HL-60/S4 treated with retinoic acid at 250 ng/mL for 4 days and 3 days (cell line): ENCODE results near the gene PRPF19.

ENCODE experiments used
- in situ Hi-C: fragments of 300-500 bp; cut with MboI; formaldehyde crosslinking; loops from 2 replicates; pipeline ENCODE4 v1.7.0; 2022; ENCODE audit warnings: low sequenced_read_pairs

Gene PRPF19

GRCh38 chr11:60876168-60876485 is 30.3 kb downstream of the PRPF19 start:
- in situ Hi-C loops, result no loop called here

DNA sequence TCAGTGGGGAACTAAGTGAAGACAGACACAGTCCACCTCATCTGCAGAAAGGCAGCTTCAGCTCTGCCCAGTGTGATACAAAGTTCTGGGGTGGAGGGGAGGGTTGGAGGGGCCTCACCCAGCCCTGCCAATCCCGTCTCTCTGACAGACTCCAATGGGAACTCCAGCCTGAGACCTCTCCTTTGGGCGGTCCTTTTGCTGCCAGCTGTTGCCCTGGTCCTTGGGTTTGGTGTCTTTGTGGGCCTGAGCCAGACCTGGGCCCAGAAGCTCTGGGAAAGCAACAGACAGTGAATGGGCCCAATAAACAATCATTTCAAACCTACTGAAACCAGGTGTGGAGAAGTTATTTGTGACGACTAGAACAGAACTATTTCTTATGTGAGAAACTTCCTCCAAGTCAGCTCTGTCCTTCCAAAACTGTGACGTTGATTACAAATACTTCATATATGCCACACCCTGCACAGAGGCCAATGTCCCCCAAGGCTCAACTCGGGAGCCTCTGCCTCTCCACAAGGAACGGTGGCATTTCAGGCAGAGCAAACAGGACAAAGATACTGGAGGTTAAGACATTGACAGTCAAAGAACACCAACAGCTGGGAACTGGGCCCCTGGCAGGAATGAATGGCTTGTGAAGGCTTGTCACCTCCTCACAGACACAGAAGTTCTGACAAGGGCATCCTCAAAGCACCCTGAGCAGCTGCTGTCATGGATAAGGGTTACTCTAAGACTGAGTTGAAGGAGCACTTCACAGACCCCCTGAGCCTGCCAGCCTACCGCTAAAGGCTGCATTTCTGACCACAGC is 30.8 kb downstream of the PRPF19 start:
- in situ Hi-C loops, result no loop called here

DNA sequence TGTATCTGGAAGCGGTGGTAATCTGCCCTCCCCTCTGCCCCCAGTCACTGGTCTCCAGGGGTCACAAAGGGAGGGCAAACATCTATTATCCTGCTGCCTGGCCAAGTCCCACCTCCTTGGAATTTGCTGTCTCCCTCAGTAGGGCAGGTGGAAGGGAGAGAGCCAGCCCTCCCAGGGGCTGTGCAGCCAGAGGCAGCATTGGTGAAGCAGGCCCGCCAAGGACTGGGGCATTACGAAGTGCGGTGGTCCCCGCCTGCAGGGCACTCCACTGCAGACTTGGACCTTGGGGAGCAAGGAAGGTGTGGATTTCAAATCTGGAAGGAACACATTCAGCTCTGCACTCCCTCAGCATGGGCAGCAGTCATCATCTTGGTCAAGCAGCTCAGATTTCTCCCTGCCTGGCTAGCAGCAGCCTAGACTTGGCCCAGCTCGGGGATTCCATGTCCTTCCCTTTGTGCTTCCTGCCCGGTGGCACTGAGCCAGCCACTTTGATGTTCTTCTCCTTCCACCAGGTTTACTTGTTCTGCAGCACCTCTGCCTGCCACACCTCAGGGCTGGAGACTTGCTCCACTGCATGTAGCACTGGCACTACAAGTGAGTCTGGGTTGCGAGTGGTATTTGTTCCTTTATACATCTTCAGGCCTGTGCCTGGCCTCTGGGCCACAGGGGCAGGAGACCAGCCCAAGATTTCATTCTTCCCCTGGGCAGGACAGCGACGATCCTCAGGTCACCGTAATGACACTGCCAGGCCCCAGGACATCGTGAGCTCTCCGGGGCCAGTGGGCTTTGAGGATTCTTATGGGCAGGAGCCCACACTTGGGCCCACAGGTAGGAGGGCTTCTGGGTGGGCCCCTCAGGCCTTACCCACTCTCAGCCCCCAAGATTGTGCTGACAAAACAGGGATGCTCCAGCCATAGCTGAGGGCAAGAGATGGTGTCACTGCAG is 31.7 kb downstream of the PRPF19 start:
- in situ Hi-C loops, result no loop called here

- in situ Hi-C loops, result no loop called here
Measured at GRCh38 chr11:60873533-60873932, 32.9 kb downstream of the PRPF19 start.

DNA sequence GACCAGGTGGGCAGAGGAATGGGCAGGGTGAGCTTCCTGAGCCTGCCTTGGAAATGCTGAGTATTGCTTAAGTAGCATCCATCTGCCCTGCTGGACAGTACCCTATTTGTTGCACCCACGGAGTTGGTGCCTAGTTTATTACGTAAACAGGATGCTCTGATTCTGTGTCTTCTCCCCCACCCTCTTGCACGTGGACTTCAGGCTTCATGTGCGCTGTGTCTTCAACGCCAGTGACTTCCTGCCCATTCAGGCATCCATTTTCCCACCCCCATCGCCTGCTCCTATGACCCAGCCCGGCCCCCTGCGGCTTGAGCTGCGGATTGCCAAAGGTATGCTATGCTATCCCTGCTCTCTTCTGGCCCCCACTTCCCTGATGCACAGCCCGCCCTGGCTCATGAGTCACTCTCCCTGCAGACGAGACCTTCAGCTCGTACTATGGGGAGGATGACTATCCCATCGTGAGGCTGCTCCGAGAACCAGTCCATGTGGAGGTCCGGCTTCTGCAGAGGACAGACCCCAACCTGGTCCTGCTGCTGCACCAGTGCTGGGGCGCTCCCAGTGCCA is 33.3 kb downstream of the PRPF19 start:
- in situ Hi-C loops, result no loop called here

- in situ Hi-C loops, result no loop called here
Measured at GRCh38 chr11:60872124-60872960, 34.0 kb downstream of the PRPF19 start.

GRCh38 chr11:60871378-60872061 is 34.9 kb downstream of the PRPF19 start:
- in situ Hi-C loops, result no loop called here

- in situ Hi-C loops, result no loop called here
Measured at GRCh38 chr11:60870733-60871377, 35.5 kb downstream of the PRPF19 start.

DNA sequence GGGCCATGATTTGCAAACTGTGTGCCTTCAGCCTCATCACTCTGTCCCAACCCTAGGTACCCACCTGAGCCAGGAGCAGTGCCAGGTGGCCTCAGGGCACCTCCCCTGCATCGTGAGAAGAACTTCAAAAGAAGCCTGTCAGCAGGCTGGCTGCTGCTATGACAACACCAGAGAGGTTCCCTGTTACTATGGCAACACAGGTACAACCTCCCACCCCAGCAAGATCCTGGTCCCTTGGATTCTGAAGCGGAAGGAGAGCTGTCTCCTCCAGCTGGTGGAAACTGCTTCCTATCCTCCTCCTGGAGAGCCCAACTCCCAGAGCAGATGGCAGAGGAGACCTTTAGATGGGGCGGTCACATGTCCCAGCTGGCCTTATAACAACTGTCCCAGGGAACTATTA is 36.1 kb downstream of the PRPF19 start:
- in situ Hi-C loops, result no loop called here

- in situ Hi-C loops, result no loop called here
Measured at GRCh38 chr11:60869451-60869825, 36.9 kb downstream of the PRPF19 start.

- in situ Hi-C loops, result no loop called here
Measured at GRCh38 chr11:60868682-60869450, 37.5 kb downstream of the PRPF19 start.

GRCh38 chr11:60867871-60868681 is 38.3 kb downstream of the PRPF19 start:
- in situ Hi-C loops, result no loop called here

DNA sequence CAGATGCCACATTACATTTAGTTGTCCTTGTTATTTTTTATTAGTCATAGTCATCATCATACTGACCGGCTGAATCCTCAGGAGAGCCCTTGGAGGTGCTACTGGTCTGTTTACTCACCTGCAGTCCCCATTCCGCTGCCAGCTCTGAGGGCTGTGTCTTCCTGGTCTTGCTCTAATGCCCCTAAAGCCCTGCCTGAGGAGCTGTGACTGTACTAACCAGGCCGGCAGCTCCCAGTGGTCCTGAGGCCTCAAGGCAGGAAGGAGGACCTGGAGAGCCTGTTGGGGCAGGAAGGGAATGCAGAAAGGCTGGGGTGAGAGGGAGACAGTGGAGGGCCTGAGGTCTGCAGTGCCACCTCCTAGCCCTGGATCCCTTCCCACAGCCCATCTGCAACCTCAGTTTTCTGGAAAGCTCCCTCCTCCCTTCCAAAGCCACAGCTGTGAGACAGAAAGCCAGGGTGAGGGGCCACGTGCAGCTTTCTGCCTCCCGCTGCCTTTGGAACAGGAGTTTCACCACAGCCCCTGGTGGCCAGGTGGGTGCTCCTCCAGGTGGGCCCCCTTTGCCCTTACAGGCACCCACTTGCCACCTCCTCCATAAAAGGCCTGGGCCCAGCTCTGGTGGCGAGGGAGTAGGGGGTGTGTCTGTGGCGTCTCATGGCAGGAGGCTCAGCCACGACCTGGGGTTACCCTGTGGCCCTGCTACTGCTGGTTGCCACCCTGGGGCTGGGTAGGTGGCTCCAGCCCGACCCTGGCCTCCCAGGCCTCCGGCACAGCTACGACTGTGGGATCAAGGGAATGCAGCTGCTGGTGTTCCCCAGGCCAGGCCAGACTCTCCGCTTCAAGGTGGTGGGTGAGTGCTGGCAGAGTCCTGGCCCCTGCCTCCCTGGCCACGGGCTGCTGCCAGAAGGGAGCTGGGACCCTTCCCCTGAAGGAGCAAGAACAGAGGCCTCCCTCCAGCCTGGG is 39.2 kb downstream of the PRPF19 start, which contains the start of gene ZP1:
ZP1 (plus strand) TSS at position 632 of the 960 bp plus-strand sequence; CDS start at position 652, 20 bp downstream.
- in situ Hi-C loops, result no loop called here

DNA sequence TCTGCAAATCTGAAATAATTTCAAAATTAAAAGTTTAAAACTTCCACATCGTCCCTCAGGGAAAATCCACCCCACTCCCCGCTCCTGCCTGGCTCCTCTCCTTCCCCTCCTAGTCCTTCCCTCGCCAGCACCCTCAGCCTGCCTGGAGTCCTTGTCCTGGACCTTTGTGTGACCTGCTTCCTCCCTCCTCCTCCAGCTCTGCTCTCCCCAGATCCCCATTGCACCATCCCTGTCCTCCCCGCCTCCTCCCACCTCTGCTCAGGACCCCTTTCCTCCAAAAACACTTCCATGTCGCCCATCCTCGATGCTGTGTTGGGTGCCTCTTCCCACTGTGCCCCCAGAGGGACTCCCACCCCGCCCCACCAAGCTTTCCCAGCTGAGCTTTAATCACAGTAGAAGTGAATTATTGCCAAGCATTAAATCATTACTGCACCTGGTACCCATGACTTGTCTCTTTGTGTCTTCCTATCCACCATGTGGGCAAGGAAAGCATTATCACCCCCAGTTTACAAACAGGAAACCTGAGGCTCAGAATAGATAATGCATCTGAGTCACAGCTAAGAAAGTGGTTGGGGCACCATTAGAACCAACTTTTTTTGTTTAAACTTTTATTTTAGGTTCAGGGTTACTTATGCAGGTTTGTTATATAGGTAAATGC is 41.4 kb downstream of the PRPF19 start:
- in situ Hi-C loops, result no loop called here

DNA sequence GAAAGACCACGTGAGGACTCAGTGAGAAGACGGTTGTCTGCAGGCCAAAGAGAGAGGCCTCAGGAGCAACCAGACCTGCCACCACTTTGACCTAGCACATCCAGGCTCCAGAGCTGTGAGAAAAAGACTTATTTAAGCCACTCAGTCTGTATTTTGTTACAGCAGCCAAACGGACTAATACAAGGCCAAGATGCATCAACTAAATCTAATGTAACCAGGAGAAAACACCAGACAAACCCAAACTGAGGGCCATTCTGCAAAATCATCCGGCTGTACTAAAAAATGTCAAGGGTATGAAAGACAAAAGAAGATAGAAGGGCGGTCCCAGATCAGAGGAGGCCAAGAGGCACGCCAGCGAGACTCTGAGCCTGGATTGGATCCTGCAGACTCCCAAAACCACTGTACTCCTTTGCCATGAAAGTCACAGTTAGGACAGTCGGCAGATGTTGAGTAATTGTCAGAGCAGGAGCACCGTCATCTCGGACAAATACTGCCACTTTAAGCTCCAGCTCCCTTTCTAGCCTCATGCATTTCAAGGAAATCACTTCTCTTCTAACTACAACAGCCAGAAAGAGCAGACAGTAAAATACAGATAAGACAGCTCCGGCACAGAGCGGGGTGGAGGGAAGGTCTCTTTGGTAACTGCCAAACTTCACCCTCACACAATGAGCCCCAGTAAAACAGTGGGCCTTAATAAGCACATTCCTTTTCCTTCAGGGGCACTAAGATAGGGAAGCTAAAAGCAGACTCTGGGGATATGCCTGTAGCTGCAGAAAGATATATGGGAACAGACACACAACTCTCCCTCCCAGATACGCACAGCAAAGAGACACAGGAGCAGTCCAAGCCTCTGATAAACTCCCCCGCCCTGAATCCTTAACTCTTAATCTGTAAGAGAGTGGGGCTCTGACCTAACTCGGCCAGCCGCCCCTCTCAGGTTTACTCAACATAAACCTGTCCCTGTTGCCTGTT is 42.5 kb downstream of the PRPF19 start:
- in situ Hi-C loops, result no loop called here
